GM10266 (cell line): ENCODE data around the gene CIBAR2.

Experiments used
- DNase-seq: peaks from one replicate; pipeline ENCODE4 v3.0.0; 2012; ENCODE audit errors: extremely low spot score
- CTCF ChIP-seq: IDR thresholded peaks from 2 replicates; pipeline ENCODE4 v1.5.1; 2012; ENCODE audit warnings: mild to moderate bottlenecking, low read depth; ENCODE audit not compliant: control insufficient read depth, insufficient read depth; ENCODE audit errors: missing control alignments

The CIBAR2 gene

GRCh38 chr16:85066346-85066885, 45.9 kb downstream of the CIBAR2 start:
- no peak for TF ChIP-seq CTCF
- no peak for DNase-seq

GRCh38 chr16:85065099-85065498, 47.2 kb downstream of the CIBAR2 start:
- no peak for DNase-seq
- TF ChIP-seq CTCF, result no peak

GRCh38 chr16:85064186-85064585, 48.1 kb downstream of the CIBAR2 start:
- TF ChIP-seq CTCF, result no peak
- no peak for DNase-seq

- DNase-seq, result no peak
- no peak for TF ChIP-seq CTCF
These were observed 49.4 kb downstream of the CIBAR2 start for GRCh38 chr16:85062845-85063244.

GRCh38 chr16:85062323-85062722, 49.9 kb downstream of the CIBAR2 start:
- DNase-seq, result no peak
- no peak for TF ChIP-seq CTCF

GRCh38 chr16:85061566-85061965, 50.7 kb downstream of the CIBAR2 start:
- no peak for TF ChIP-seq CTCF
- DNase-seq, result no peak

- DNase-seq, result no peak
- TF ChIP-seq CTCF, result no peak
These were observed 53.4 kb downstream of the CIBAR2 start for GRCh38 chr16:85058909-85059308.

GRCh38 chr16:85057948-85058347, 54.3 kb downstream of the CIBAR2 start:
- no peak for DNase-seq
- TF ChIP-seq CTCF, result no peak
